ENCODE measurements around the gene RRAD. TPM values are rescaled to one million over a fixed set of nuclear protein-coding genes. Genes with fewer than 3 reads are reported as not detected.

RRAD gene
- total RNA-seq, 1 donor from 2014 or later, result 0.24 TPM

DNA sequence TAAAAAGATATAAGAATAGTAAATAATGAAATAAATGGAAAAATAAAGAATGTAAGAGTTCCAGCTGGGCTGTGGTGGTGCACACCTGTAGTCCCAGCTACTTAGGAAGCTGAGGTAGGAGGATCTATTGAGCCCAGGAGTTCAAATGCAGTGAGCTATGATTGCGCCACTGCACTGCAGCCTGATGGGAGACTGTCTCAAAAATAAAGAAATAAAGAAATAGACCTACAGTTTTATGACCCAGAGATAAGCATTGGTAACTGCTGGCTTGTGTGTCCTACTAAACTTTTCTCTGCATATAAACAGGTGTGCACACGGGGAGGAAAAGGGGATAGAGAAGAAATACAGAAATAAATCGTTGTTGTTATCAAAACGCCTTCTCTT lies 52.8 kb downstream of the RRAD start:
- no peaks in the 10 kb centered on the region for H4K20me1 ChIP-seq (ENCODE audit: low read depth)
- H3K4me1 Mint-ChIP-seq, result peaks cover 22% of the 10 kb centered on the region
- H3K9me3 ChIP-seq (ENCODE audit: low read depth), result no peaks in the 10 kb centered on the region
- H3K27ac Mint-ChIP-seq, result peak overlapping the region; percentile 58
- no peak overlapping the region for H3K27ac ChIP-seq
- H3K4me1 ChIP-seq, result no peaks in the 10 kb centered on the region
- no peaks in the 10 kb centered on the region for H3K36me3 Mint-ChIP-seq
- peaks cover 13% of the 10 kb centered on the region for H3F3A ChIP-seq (ENCODE audit: low read depth)
- no peaks in the 10 kb centered on the region for H3K79me2 ChIP-seq (ENCODE audit: low read depth)
- H3K9me3 Mint-ChIP-seq, result no peaks in the 10 kb centered on the region
- H3K27me3 Mint-ChIP-seq (ENCODE audit: insufficient read depth, low read depth), result peaks cover 3% of the 10 kb centered on the region
- H3K27me3 ChIP-seq, result peaks cover 24% of the 10 kb centered on the region
- H3K4me3 Mint-ChIP-seq, result peak overlapping the region; percentile 76
- no peak overlapping the region for H3K9ac ChIP-seq
- H3K4me3 ChIP-seq, result peak overlapping the region; percentile 40
- TF ChIP-seq EZH2phosphoT487 (IDR thresholded peaks at IDR 0.05) (no peak), EZH2 (IDR thresholded peaks at IDR 0.05) (no peak)
- TF ChIP-seq, protein P1, sequence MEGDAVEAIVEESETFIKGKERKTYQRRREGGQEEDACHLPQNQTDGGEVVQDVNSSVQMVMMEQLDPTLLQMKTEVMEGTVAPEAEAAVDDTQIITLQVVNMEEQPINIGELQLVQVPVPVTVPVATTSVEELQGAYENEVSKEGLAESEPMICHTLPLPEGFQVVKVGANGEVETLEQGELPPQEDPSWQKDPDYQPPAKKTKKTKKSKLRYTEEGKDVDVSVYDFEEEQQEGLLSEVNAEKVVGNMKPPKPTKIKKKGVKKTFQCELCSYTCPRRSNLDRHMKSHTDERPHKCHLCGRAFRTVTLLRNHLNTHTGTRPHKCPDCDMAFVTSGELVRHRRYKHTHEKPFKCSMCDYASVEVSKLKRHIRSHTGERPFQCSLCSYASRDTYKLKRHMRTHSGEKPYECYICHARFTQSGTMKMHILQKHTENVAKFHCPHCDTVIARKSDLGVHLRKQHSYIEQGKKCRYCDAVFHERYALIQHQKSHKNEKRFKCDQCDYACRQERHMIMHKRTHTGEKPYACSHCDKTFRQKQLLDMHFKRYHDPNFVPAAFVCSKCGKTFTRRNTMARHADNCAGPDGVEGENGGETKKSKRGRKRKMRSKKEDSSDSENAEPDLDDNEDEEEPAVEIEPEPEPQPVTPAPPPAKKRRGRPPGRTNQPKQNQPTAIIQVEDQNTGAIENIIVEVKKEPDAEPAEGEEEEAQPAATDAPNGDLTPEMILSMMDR (IDR thresholded peaks at IDR 0.05), result no peak
- no peak overlapping the region for H2AFZ ChIP-seq (replicated peaks)
- H3K4me2 ChIP-seq, result peak overlapping the region; percentile 78
- H3K36me3 ChIP-seq, result no peaks in the 10 kb centered on the region
- DNase-seq (ENCODE audit: low spot score), result no peak

DNA sequence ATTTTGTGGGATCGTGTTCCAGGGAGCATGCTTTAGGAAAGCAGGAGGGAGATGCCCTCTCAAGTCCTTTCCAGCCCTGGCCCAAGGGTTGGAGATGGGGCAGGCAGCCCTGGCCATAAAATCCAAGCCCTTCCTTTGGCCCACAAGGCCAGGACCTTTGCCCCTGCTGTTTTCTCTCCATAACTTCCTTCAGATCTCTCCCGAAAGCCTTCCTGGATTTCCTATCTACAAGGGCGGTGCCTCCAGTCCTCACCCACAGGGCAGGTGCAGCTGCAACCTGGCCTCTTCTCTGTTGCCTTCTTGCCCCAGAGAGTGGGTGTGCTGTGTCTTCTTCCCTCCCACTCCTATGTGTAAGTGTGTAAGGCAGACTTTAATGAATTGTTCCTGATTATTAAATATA lies 53.5 kb downstream of the RRAD start:
- Histone ChIP-seq H3K36me3 (no peaks in the 10 kb centered on the region), H4K20me1 (ENCODE audit: low read depth) (no peaks in the 10 kb centered on the region), H3K27me3 (peaks cover 24% of the 10 kb centered on the region), H3K79me2 (ENCODE audit: low read depth) (no peaks in the 10 kb centered on the region), H3K4me1 (no peaks in the 10 kb centered on the region), H3K27ac (no peak overlapping the region), H2AFZ (replicated peaks) (no peak overlapping the region), H3K9me3 (ENCODE audit: low read depth) (no peaks in the 10 kb centered on the region), H3K4me2 (no peak overlapping the region), H3K9ac (no peak overlapping the region), H3F3A (ENCODE audit: low read depth) (peaks cover 13% of the 10 kb centered on the region), H3K4me3 (no peak overlapping the region)
- H3K27me3 Mint-ChIP-seq (ENCODE audit: insufficient read depth, low read depth), result peaks cover 3% of the 10 kb centered on the region
- no peak overlapping the region for H3K27ac Mint-ChIP-seq
- no peak for DNase-seq (ENCODE audit: low spot score)
- TF ChIP-seq EZH2phosphoT487 (IDR thresholded peaks at IDR 0.05) (no peak), EZH2 (IDR thresholded peaks at IDR 0.05) (no peak)
- TF ChIP-seq, protein P1 (IDR thresholded peaks at IDR 0.05), result no peak
- peak overlapping the region; percentile 62 for H3K4me3 Mint-ChIP-seq
- H3K9me3 Mint-ChIP-seq, result no peaks in the 10 kb centered on the region
- no peaks in the 10 kb centered on the region for H3K36me3 Mint-ChIP-seq
- peaks cover 22% of the 10 kb centered on the region for H3K4me1 Mint-ChIP-seq

Other genes starting within 250 kb of the RRAD start
- 25.9 and 39.5 TPM in 2 replicates for gene CMTM4, start 228.8 kb downstream of the RRAD start, total RNA-seq (ENCODE audit: low replicate concordance)
- 94.3 and 104 TPM in 2 replicates for gene DYNC1LI2, start 173.9 kb downstream of the RRAD start, total RNA-seq (ENCODE audit: low replicate concordance)
- gene TERB1, start 124.0 kb downstream of the RRAD start, total RNA-seq (ENCODE audit: low replicate concordance), result not detected in 2 replicates
- 226 and 397 TPM in 2 replicates for gene NAE1, start 94.6 kb downstream of the RRAD start, total RNA-seq (ENCODE audit: low replicate concordance)
- not detected in 2 replicates for gene CA7, start 81.1 kb downstream of the RRAD start, total RNA-seq (ENCODE audit: low replicate concordance)
- gene PDP2, start 45.0 kb downstream of the RRAD start, total RNA-seq (ENCODE audit: low replicate concordance), result 6.6 and 12.6 TPM in 2 replicates
- gene CDH16, start 6.7 kb downstream of the RRAD start, total RNA-seq (ENCODE audit: low replicate concordance), result not detected in 2 replicates
- gene CIAO2B, start 8.9 kb upstream of the RRAD start, total RNA-seq (ENCODE audit: low replicate concordance), result 55.5 and 76.0 TPM in 2 replicates
- gene CES2, start 10.0 kb upstream of the RRAD start, total RNA-seq (ENCODE audit: low replicate concordance), result 11.1 and 20.9 TPM in 2 replicates
- gene CES3, start 35.7 kb upstream of the RRAD start, total RNA-seq (ENCODE audit: low replicate concordance), result 5.7 and 13.4 TPM in 2 replicates
- gene CES4A, start 63.1 kb upstream of the RRAD start, total RNA-seq (ENCODE audit: low replicate concordance), result 0.22 and 1.8 TPM in 2 replicates
- 64.7 and 95.5 TPM in 2 replicates for gene CBFB, start 103.6 kb upstream of the RRAD start, total RNA-seq (ENCODE audit: low replicate concordance)
- 29.1 and 31.5 TPM in 2 replicates for gene PHAF1, start 184.4 kb upstream of the RRAD start, total RNA-seq (ENCODE audit: low replicate concordance)
- gene B3GNT9, start 225.5 kb upstream of the RRAD start, total RNA-seq (ENCODE audit: low replicate concordance), result 2.6 and 5.9 TPM in 2 replicates
- 0.25 and 0.30 TPM in 2 replicates for gene TRADD, start 234.4 kb upstream of the RRAD start, total RNA-seq (ENCODE audit: low replicate concordance)
- not detected in 2 replicates for gene FBXL8, start 234.4 kb upstream of the RRAD start, total RNA-seq (ENCODE audit: low replicate concordance)
- 1.0 TPM in 1 of 2 replicates, not detected in the other for gene HSF4, start 239.2 kb upstream of the RRAD start, total RNA-seq (ENCODE audit: low replicate concordance)
- 0.37 and 5.5 TPM in 2 replicates for gene NOL3, start 245.0 kb upstream of the RRAD start, total RNA-seq (ENCODE audit: low replicate concordance)

Data from neural progenitor cell (in vitro differentiated cells).